Measurements from ENCODE around the gene MFNG.

Gene MFNG

GRCh38 chr22:37453696-37454095 is 32.5 kb downstream of the MFNG start:
- Histone ChIP-seq H3K27me3 (ENCODE audit: control insufficient read depth, insufficient read depth, low read length) (peaks cover 4% of the 10 kb centered on the region), H3K27ac (no peak overlapping the region), H3K9me3 (ENCODE audit: control insufficient read depth, low read length) (no peaks in the 10 kb centered on the region), H3K4me3 (ENCODE audit: low read depth, low read length) (no peak overlapping the region), H3K79me2 (no peaks in the 10 kb centered on the region), H3K9ac (no peak overlapping the region), H3K4me2 (ENCODE audit: low read length) (no peak overlapping the region), H2AFZ (no peak overlapping the region), H3K4me1 (no peaks in the 10 kb centered on the region), H3K36me3 (ENCODE audit: control insufficient read depth, insufficient read depth, low read length) (no peaks in the 10 kb centered on the region)
- TF ChIP-seq CTCF (IDR thresholded peaks at IDR 0.05) = no peak

- Histone ChIP-seq H3K4me1 (no peaks in the 10 kb centered on the region), H3K4me2 (ENCODE audit: low read length) (no peak overlapping the region), H2AFZ (no peak overlapping the region), H3K9me3 (ENCODE audit: control insufficient read depth, low read length) (no peaks in the 10 kb centered on the region), H3K4me3 (ENCODE audit: low read depth, low read length) (no peak overlapping the region), H3K36me3 (ENCODE audit: control insufficient read depth, insufficient read depth, low read length) (no peaks in the 10 kb centered on the region), H3K79me2 (no peaks in the 10 kb centered on the region), H3K27me3 (ENCODE audit: control insufficient read depth, insufficient read depth, low read length) (no peaks in the 10 kb centered on the region), H3K9ac (no peak overlapping the region), H3K27ac (no peak overlapping the region)
- TF ChIP-seq CTCF (IDR thresholded peaks at IDR 0.05) = no peak
These were observed 35.0 kb downstream of the MFNG start for GRCh38 chr22:37451218-37451617.

GRCh38 chr22:37449331-37450001 is 36.7 kb downstream of the MFNG start:
- no peaks in the 10 kb centered on the region for H3K36me3 ChIP-seq (ENCODE audit: control insufficient read depth, insufficient read depth, low read length)
- H3K4me2 ChIP-seq (ENCODE audit: low read length) = no peak overlapping the region
- H3K4me1 ChIP-seq = no peaks in the 10 kb centered on the region
- no peaks in the 10 kb centered on the region for H3K9me3 ChIP-seq (ENCODE audit: control insufficient read depth, low read length)
- no peak for TF ChIP-seq CTCF (IDR thresholded peaks at IDR 0.05)
- H3K27me3 ChIP-seq (ENCODE audit: control insufficient read depth, insufficient read depth, low read length) = no peaks in the 10 kb centered on the region
- H3K27ac ChIP-seq = no peak overlapping the region
- no peak overlapping the region for H3K9ac ChIP-seq
- H2AFZ ChIP-seq = no peak overlapping the region
- no peaks in the 10 kb centered on the region for H3K79me2 ChIP-seq
- no peak overlapping the region for H3K4me3 ChIP-seq (ENCODE audit: low read depth, low read length)

GRCh38 chr22:37448516-37449127 is 37.6 kb downstream of the MFNG start:
- no peak overlapping the region for H3K4me3 ChIP-seq (ENCODE audit: low read depth, low read length)
- no peaks in the 10 kb centered on the region for H3K9me3 ChIP-seq (ENCODE audit: control insufficient read depth, low read length)
- TF ChIP-seq CTCF (IDR thresholded peaks at IDR 0.05) = no peak
- no peak overlapping the region for H3K9ac ChIP-seq
- no peaks in the 10 kb centered on the region for H3K4me1 ChIP-seq
- no peaks in the 10 kb centered on the region for H3K79me2 ChIP-seq
- no peak overlapping the region for H2AFZ ChIP-seq
- H3K27me3 ChIP-seq (ENCODE audit: control insufficient read depth, insufficient read depth, low read length) = no peaks in the 10 kb centered on the region
- H3K4me2 ChIP-seq (ENCODE audit: low read length) = no peak overlapping the region
- no peaks in the 10 kb centered on the region for H3K36me3 ChIP-seq (ENCODE audit: control insufficient read depth, insufficient read depth, low read length)
- no peak overlapping the region for H3K27ac ChIP-seq

- no peaks in the 10 kb centered on the region for H3K36me3 ChIP-seq (ENCODE audit: control insufficient read depth, insufficient read depth, low read length)
- no peak for TF ChIP-seq CTCF (IDR thresholded peaks at IDR 0.05)
- no peaks in the 10 kb centered on the region for H3K27me3 ChIP-seq (ENCODE audit: control insufficient read depth, insufficient read depth, low read length)
- no peak overlapping the region for H3K9ac ChIP-seq
- H3K79me2 ChIP-seq = no peaks in the 10 kb centered on the region
- H3K27ac ChIP-seq = no peak overlapping the region
- no peaks in the 10 kb centered on the region for H3K4me1 ChIP-seq
- H2AFZ ChIP-seq = no peak overlapping the region
- H3K4me2 ChIP-seq (ENCODE audit: low read length) = no peak overlapping the region
- H3K9me3 ChIP-seq (ENCODE audit: control insufficient read depth, low read length) = no peaks in the 10 kb centered on the region
- H3K4me3 ChIP-seq (ENCODE audit: low read depth, low read length) = no peak overlapping the region
These were observed 40.7 kb downstream of the MFNG start for GRCh38 chr22:37445501-37445900.

Data from parathyroid adenoma (tissue), 2 donors.